ENCODE results near the gene HTR2B. TPM values are rescaled to one million over a fixed set of nuclear protein-coding genes. Genes with fewer than 3 reads are reported as not detected.

HTR2B gene
- total RNA-seq, 3 donors from 2014 or later: 0.29 to 1.4 (median 0.98) TPM

GRCh38 chr2:231059756-231060155 lies 65.1 kb downstream of the HTR2B start:
- TF ChIP-seq POLR2AphosphoS5 (IDR thresholded peaks at IDR 0.05) (no peak), POLR2A (IDR thresholded peaks at IDR 0.05) (no peak), CTCF (IDR thresholded peaks at IDR 0.05) (no peak)
- intact Hi-C loops (cut with DNase I; ENCODE audit: low total_unique reads): no loop called here
- DNase-seq (ENCODE audit: low spot score in 2 of 2): no peak
- no peaks in the 10 kb centered on the region for H3K27me3 ChIP-seq
- H3K27ac ChIP-seq: no peak overlapping the region
- H3K36me3 ChIP-seq: no peaks in the 10 kb centered on the region
- H3K4me3 ChIP-seq: no peak overlapping the region
- H3K4me1 ChIP-seq: peaks cover 0 to 15% of the 10 kb centered on the region in 2 donors
- no peaks in the 10 kb centered on the region for H3K9me3 ChIP-seq

- TF ChIP-seq POLR2A (IDR thresholded peaks at IDR 0.05) (no peak), POLR2AphosphoS5 (IDR thresholded peaks at IDR 0.05) (no peak), CTCF (IDR thresholded peaks at IDR 0.05) (no peak)
- Histone ChIP-seq H3K27me3 (no peaks in the 10 kb centered on the region), H3K36me3 (no peaks in the 10 kb centered on the region), H3K4me3 (no peak overlapping the region), H3K9me3 (no peaks in the 10 kb centered on the region), H3K4me1 (peaks cover 0 to 15% of the 10 kb centered on the region in 2 donors), H3K27ac (no peak overlapping the region)
- intact Hi-C loops (cut with DNase I; ENCODE audit: low total_unique reads): no loop called here
- no peak for DNase-seq (ENCODE audit: low spot score in 2 of 2)
Observed at GRCh38 chr2:231058761-231059550, 65.9 kb downstream of the HTR2B start.

Other genes starting within 250 kb of the HTR2B start
- under 1 TPM in 2 of 3 donors, not detected in 1; 0.16 to 0.44 TPM for gene GPR55, start 199.8 kb downstream of the HTR2B start, total RNA-seq
- not detected for gene SPATA3, start 128.9 kb downstream of the HTR2B start, total RNA-seq
- gene C2orf72, start 87.5 kb downstream of the HTR2B start, total RNA-seq: 1 to 10 TPM in 2 of 3 donors, under 1 TPM in 1; 0.16 to 7.2 (median 1.3) TPM
- 10 to 100 TPM; 63.8 to 73.0 (median 69.2) TPM for gene PSMD1, start 68.2 kb downstream of the HTR2B start, total RNA-seq
- 10 to 100 TPM in 2 of 3 donors, 1 to 10 TPM in 1; 4.0 to 20.8 (median 18.0) TPM for gene ARMC9, start 73.6 kb upstream of the HTR2B start, total RNA-seq